HL-60 (cell line): ENCODE data around the gene LIMS2.

Experiments
- DNase-seq, 2 experiments: peaks; one replicate each; pipeline ENCODE4 v3.0.0-alpha.2; 2010 to 2020; ENCODE audit warnings: low read depth in 1 of 2, low spot score in 1 of 2
- H3K27ac ChIP-seq: fragments of 250-450 bp; sonication (Bioruptor Pico); replicated peaks from 2 replicates; pipeline ENCODE4 v1.5.1; 2020; ENCODE audit warnings: mild to moderate bottlenecking, moderate library complexity
- H3K27me3 ChIP-seq: fragments of 250-450 bp; sonication (Bioruptor Pico); 2 replicates; pipeline ENCODE4 v1.5.1; 2021; ENCODE audit warnings: mild to moderate bottlenecking, moderate library complexity; ENCODE audit not compliant: insufficient read depth, poor library complexity, severe bottlenecking
- H3K4me3 ChIP-seq: replicated peaks from 2 replicates; pipeline ENCODE4 v1.5.1; 2011; ENCODE audit warnings: mild to moderate bottlenecking, control low read depth, low read length; ENCODE audit not compliant: insufficient read depth
- CTCF ChIP-seq: IDR thresholded peaks from one replicate; pipeline ENCODE4 v1.5.1; 2011; ENCODE audit warnings: low read length, control low read depth, inconsistent platforms; ENCODE audit not compliant: insufficient read depth
- GABPA ChIP-seq: IDR thresholded peaks from 2 replicates; pipeline ENCODE4 v1.6.1; 2012; ENCODE audit warnings: low read depth
- POLR2AphosphoS5 ChIP-seq: IDR thresholded peaks from 2 replicates; pipeline ENCODE4 v1.6.1; 2012; ENCODE audit warnings: low read depth
- REST ChIP-seq: IDR thresholded peaks from 2 replicates; pipeline ENCODE4 v1.6.1; 2012; ENCODE audit warnings: low read depth; ENCODE audit not compliant: insufficient replicate concordance
- SPI1 ChIP-seq: IDR thresholded peaks from 2 replicates; pipeline ENCODE4 v1.6.1; 2012; ENCODE audit warnings: low read depth, mild to moderate bottlenecking, borderline replicate concordance

Gene LIMS2

GRCh38 chr2:127663566-127664064, 11.7 kb downstream of the LIMS2 start:
- no peak overlapping the region for H3K27ac ChIP-seq
- H3K4me3 ChIP-seq: no peak overlapping the region
- H3K27me3 ChIP-seq: peaks cover 11% of the 10 kb centered on the region
- DNase-seq: no peak
- TF ChIP-seq REST: no peak
- no peak for TF ChIP-seq GABPA
- TF ChIP-seq SPI1: no peak
- no peak for TF ChIP-seq CTCF
- TF ChIP-seq POLR2AphosphoS5: no peak

GRCh38 chr2:127662937-127663565, 12.3 kb downstream of the LIMS2 start:
- DNase-seq: no peak
- Histone ChIP-seq H3K27ac (no peak overlapping the region), H3K4me3 (no peak overlapping the region), H3K27me3 (peaks cover 11% of the 10 kb centered on the region)
- no peak for TF ChIP-seq POLR2AphosphoS5
- no peak for TF ChIP-seq SPI1
- TF ChIP-seq CTCF: no peak
- no peak for TF ChIP-seq GABPA
- no peak for TF ChIP-seq REST

GRCh38 chr2:127661949-127662510, 13.3 kb downstream of the LIMS2 start:
- Histone ChIP-seq H3K27me3 (peaks cover 11% of the 10 kb centered on the region), H3K27ac (no peak overlapping the region), H3K4me3 (no peak overlapping the region)
- no peak for TF ChIP-seq CTCF
- no peak for TF ChIP-seq SPI1
- TF ChIP-seq GABPA: no peak
- TF ChIP-seq REST: no peak
- no peak for TF ChIP-seq POLR2AphosphoS5
- no peak for DNase-seq
